Right lobe of liver (tissue), 5 donors: ENCODE results near the gene ZNF765. TPM values are rescaled to one million over a fixed set of nuclear protein-coding genes. Genes with fewer than 3 reads are reported as not detected.

Experiments used
- small RNA-seq, 2 experiments: library from RNA; depleted of rRNA; stranded (forward); fragments of <200 nt; gene quantifications; one replicate each; pipeline ENCODE3, GENCODE V24; 2016
- total RNA-seq, 6 experiments: library from RNA; depleted of rRNA in 2 of 6; stranded (reverse); fragments of >200 nt in 2 of 6; fragmentation: NEBNext Ultra II Directional in 3 of 6; extraction: Animal tissue kit (Norgen Biotek cat#: 25700) in 3 of 6; gene quantifications; one replicate each; pipeline versions ENCODE4 v1.1.0 to v1.2.4, GENCODE V29; 2016 to 2023
- donor health status: DM: no; HTN: no; CAD: no.
- donor health status: DM: no; HTN: no; CAD: no.
- donor health status: DM: no; HTN: yes; CAD: no.
- donor health status: DM: no; HTN: yes; CAD: no.

The ZNF765 gene
- total RNA-seq, 6 experiments from 2014 or later, result 2.2 to 7.7 (median 3.8) TPM

Small RNA genes within 50 kb of the gene (small RNA-seq; reads per million reads assigned to genes)
- 0 reads per million in 2 experiments for gene RPL39P36

Other genes with a start within 250 kb of the ZNF765 start
- gene ZNF347, start 236.1 kb upstream of the ZNF765 start, total RNA-seq, result 1 to 10 TPM in 5 of 6 experiments, under 1 TPM in 1; 0.70 to 4.2 (median 2.0) TPM
- gene ZNF665, start 201.8 kb upstream of the ZNF765 start, total RNA-seq, result under 1 TPM in 5 of 6 experiments, not detected in 1; 0.09 to 0.47 (median 0.32) TPM
- gene ZNF677, start 140.3 kb upstream of the ZNF765 start, total RNA-seq, result 1 to 10 TPM in 3 of 6 experiments, under 1 TPM in 3; 0.25 to 2.0 (median 1.1) TPM
- not detected for gene VN1R2, start 136.9 kb upstream of the ZNF765 start, total RNA-seq
- not detected for gene VN1R4, start 127.4 kb upstream of the ZNF765 start, total RNA-seq
- gene ZNF845, start 61.4 kb upstream of the ZNF765 start, total RNA-seq, result 1 to 10 TPM in 4 of 6 experiments, under 1 TPM in 2; 0.86 to 3.0 (median 1.4) TPM
- 1 to 10 TPM; 1.7 to 3.7 (median 2.2) TPM for gene ZNF525, start 29.4 kb upstream of the ZNF765 start, total RNA-seq
- gene ZNF761, start 36.8 kb downstream of the ZNF765 start, total RNA-seq, result 1 to 10 TPM; 2.6 to 4.2 (median 3.4) TPM
- gene ZNF813, start 72.6 kb downstream of the ZNF765 start, total RNA-seq, result 1 to 10 TPM in 4 of 6 experiments, under 1 TPM in 2; 0.74 to 1.6 (median 1.1) TPM
- 1 to 10 TPM; 2.0 to 5.8 (median 3.5) TPM for gene ZNF331, start 143.0 kb downstream of the ZNF765 start, total RNA-seq
- gene DPRX, start 236.8 kb downstream of the ZNF765 start, total RNA-seq, result not detected